Lower leg skin (tissue), 4 donors: ENCODE results near the gene RTN1. TPM values are rescaled to one million over a fixed set of nuclear protein-coding genes. Genes with fewer than 3 reads are reported as not detected.
"Not testable (repeated sequence)": the region's sequence is repeated elsewhere in the genome, so short reads cannot be mapped to it uniquely, and the experiment has no call there.

ENCODE experiments used
- DNase-seq, 2 donors: peaks; one replicate each; pipeline ENCODE4 v3.0.0-alpha.2; 2019; ENCODE audit warnings: low spot score in 2 of 2
- H3K4me3 ChIP-seq: fragments of 200-600 bp; sonication (generic); 2 replicates; pipeline ENCODE4 v1.5.1; 2017; ENCODE audit warnings: mild to moderate bottlenecking, low read depth; ENCODE audit not compliant: poor library complexity, severe bottlenecking
- CTCF ChIP-seq, 3 donors: fragments of 450-650 bp; IDR thresholded peaks; one replicate each; pipeline ENCODE4 v1.5.1; 2016; ENCODE audit warnings: antibody characterized with exemption in 3 of 3, mild to moderate bottlenecking in 3 of 3, moderate library complexity in 2 of 3
- POLR2A ChIP-seq, 2 donors: fragments of 450-650 bp; IDR thresholded peaks; one replicate each; pipeline ENCODE4 v1.6.1; 2016 to 2017; ENCODE audit warnings: antibody characterized with exemption in 2 of 2, mild to moderate bottlenecking in 1 of 2, moderate library complexity in 1 of 2
- WGBS, 2 donors: methylation state at CpG; one replicate each; pipeline ENCODE4 v1.1.5; 2018; 5-methylcytosine and 5-hydroxymethylcytosine counted together
- intact Hi-C: fragments of 100-400 bp; cut with DNase I; formaldehyde crosslinking; loops from one replicate; pipeline ENCODE4 v1.15.0; 2023; ENCODE audit warnings: low total_unique reads
- total RNA-seq, 4 donors: library from RNA; depleted of rRNA; stranded (reverse); fragments of >200 nt; gene quantifications; one replicate each; pipeline ENCODE4 v1.1.0, GENCODE V29; 2016

RTN1 gene
- total RNA-seq, 4 donors from 2014 or later, result 5.1 to 8.1 (median 5.8) TPM

DNA sequence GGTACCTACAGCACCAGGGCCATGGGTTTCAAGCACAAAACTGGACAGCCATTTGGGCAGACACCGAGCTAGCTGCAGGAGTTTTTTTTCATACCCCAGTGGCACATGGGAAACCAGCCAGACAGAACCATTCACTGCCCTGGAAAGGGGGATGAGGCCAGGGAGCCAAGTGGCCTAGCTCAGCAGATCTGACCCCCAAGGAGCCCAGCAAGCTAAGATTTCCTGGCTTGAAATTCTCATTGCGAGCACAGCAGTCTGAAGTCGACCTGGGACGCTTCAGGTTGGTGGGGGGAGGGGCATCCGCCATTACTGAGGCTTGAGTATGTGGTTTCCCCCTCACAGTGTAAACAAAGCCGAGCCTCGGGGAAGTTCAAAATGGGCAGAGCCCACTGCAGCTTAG lies 212.8 kb downstream of the RTN1 start:
- intact Hi-C loops, result no loop called here
- WGBS, 2 donors, result 92% methylated on average over 7 of the region's 7 CpGs
- TF ChIP-seq POLR2A (IDR thresholded peaks at IDR 0.05) (no peak), CTCF (IDR thresholded peaks at IDR 0.05) (no peak)
- no peak for DNase-seq
- no peak overlapping the region for H3K4me3 ChIP-seq

GRCh38 chr14:59656473-59656872 lies 214.1 kb downstream of the RTN1 start:
- no peak overlapping the region for H3K4me3 ChIP-seq
- no peak for TF ChIP-seq CTCF (IDR thresholded peaks at IDR 0.05)
- TF ChIP-seq POLR2A (IDR thresholded peaks at IDR 0.05), result no peak
- WGBS, 2 donors, result 74 to 88% methylated on average over 2 of the region's 2 CpGs
- no peak for DNase-seq
- intact Hi-C loops, result no loop called here

GRCh38 chr14:59654131-59654530 lies 216.4 kb downstream of the RTN1 start:
- WGBS, 2 donors, result 85% methylated on average over 10 of the region's 10 CpGs
- H3K4me3 ChIP-seq, DNase-seq, intact Hi-C loops: not testable (repeated sequence)

- H3K4me3 ChIP-seq, intact Hi-C loops, DNase-seq: not testable (repeated sequence)
- 84% methylated on average over 1 of the region's 1 CpG for WGBS, 2 donors
These were observed 223.7 kb downstream of the RTN1 start for GRCh38 chr14:59646832-59647231.

GRCh38 chr14:59638885-59639284 lies 231.7 kb downstream of the RTN1 start:
- no peak for DNase-seq
- TF ChIP-seq CTCF (IDR thresholded peaks at IDR 0.05) (no peak), POLR2A (IDR thresholded peaks at IDR 0.05) (no peak)
- 87 to 88% methylated on average over 4 of the region's 4 CpGs for whole genome bisulfite sequencing, 2 donors
- no peak overlapping the region for H3K4me3 ChIP-seq
- intact Hi-C loops, result no loop called here

DNA sequence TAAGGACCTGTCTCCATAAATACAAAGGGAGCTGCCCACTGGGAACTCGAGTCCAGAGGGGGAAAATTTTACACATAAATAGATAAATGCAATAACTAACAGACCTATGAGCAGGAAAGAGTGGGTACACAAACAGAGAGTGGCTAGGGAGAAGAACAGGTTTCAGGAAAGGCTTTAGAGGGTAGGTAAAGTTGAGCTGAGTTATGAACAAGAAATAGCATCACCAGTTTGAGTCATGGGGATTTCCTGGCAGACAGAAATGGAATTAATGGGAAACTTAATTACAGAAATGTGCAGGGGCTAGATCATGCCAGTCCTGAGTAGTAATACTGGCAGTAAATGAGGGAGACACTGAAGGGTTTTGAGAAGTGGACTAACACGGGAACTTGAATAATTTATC lies 236.0 kb downstream of the RTN1 start:
- DNase-seq, result no peak
- TF ChIP-seq CTCF (IDR thresholded peaks at IDR 0.05) (no peak), POLR2A (IDR thresholded peaks at IDR 0.05) (no peak)
- H3K4me3 ChIP-seq, result no peak overlapping the region
- 48 to 49% methylated on average over 2 of the region's 2 CpGs for WGBS, 2 donors
- intact Hi-C loops, result no loop called here

DNA sequence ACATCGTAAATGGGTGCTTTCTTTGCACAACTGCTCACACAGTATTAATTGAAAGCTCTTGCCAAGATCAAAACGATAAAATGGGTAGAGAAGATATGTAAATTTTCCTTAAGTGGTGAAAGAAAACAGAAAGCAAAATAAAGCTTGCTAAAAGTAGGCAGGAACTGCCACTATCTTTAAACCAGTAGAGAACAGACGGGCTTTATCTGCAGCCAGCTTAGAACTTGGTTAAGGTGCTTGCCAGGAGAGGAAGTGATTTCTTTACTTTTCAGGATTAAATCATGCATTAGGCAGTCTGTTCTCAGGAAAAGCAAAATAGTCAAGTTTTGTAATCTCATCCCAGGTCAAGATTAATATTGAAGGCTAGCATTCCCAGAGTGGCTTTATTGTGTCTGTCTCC lies 237.1 kb downstream of the RTN1 start:
- no peak for TF ChIP-seq CTCF (IDR thresholded peaks at IDR 0.05)
- TF ChIP-seq POLR2A (IDR thresholded peaks at IDR 0.05), result no peak
- H3K4me3 ChIP-seq, result no peak overlapping the region
- DNase-seq, result no peak
- 50 to 53% methylated on average over 3 of the region's 3 CpGs for WGBS, 2 donors
- intact Hi-C loops, result no loop called here
